Measurements from ENCODE around the gene TTC7B. TPM values are rescaled to one million over a fixed set of nuclear protein-coding genes. Genes with fewer than 3 reads are reported as not detected.

Gene TTC7B
- total RNA-seq, 2 experiments from 2014 or later = 1.2 to 1.3 TPM

- intact Hi-C loops (cut with DNase I, micrococcal nuclease) = no loop called here
- Mint-ChIP-seq H3K9me3 (no peaks in the 10 kb centered on the region), H3K27me3 (no peaks in the 10 kb centered on the region), H3K36me3 (ENCODE audit: low read depth) (no peaks in the 10 kb centered on the region), H3K4me1 (ENCODE audit: low read depth) (peaks cover 5% of the 10 kb centered on the region), H3K27ac (no peak overlapping the region), H3K4me3 (no peak overlapping the region)
- TF ChIP-seq CTCF (IDR thresholded peaks at IDR 0.05) = no peak
- Histone ChIP-seq H3K27me3 (ENCODE audit: control insufficient read depth in 1 of 2, insufficient read depth in 2 of 2, low read length in 2 of 2) (no peaks in the 10 kb centered on the region), H3K4me3 (ENCODE audit: low read length) (no peak overlapping the region), H3K27ac (ENCODE audit: low read depth in 1 of 2, low read length in 2 of 2) (no peak overlapping the region), H3K9me3 (ENCODE audit: control insufficient read depth in 1 of 2, insufficient read depth in 1 of 2, low read length in 2 of 2) (peaks cover 0 to 2% of the 10 kb centered on the region in 2 experiments), H3K4me1 (ENCODE audit: insufficient read depth, low read length) (no peaks in the 10 kb centered on the region), H3K36me3 (ENCODE audit: insufficient read depth, low read length) (no peaks in the 10 kb centered on the region)
- ATAC-seq (ENCODE audit: poor library complexity) = no peak
- no peak for DNase-seq
- POLR2A ChIA-PET = no interaction called here
- CTCF ChIA-PET = no interaction called here
Observed at GRCh38 chr14:90655829-90656228, 160.4 kb downstream of the TTC7B start.

- H3K4me1 Mint-ChIP-seq (ENCODE audit: low read depth) = peaks cover 5% of the 10 kb centered on the region
- no peak overlapping the region for H3K27ac ChIP-seq (ENCODE audit: low read depth in 1 of 2, low read length in 2 of 2)
- intact Hi-C loops (cut with DNase I, micrococcal nuclease) = no loop called here
- H3K27ac Mint-ChIP-seq = no peak overlapping the region
- DNase-seq (no peak), ATAC-seq (ENCODE audit: poor library complexity) (no peak)
- no peaks in the 10 kb centered on the region for H3K36me3 ChIP-seq (ENCODE audit: insufficient read depth, low read length)
- no peak overlapping the region for H3K4me3 ChIP-seq (ENCODE audit: low read length)
- ChIA-PET POLR2A (no interaction called here), CTCF (no interaction called here)
- no peak for TF ChIP-seq CTCF (IDR thresholded peaks at IDR 0.05)
- H3K27me3 ChIP-seq (ENCODE audit: control insufficient read depth in 1 of 2, insufficient read depth in 2 of 2, low read length in 2 of 2) = no peaks in the 10 kb centered on the region
- H3K9me3 Mint-ChIP-seq = no peaks in the 10 kb centered on the region
- no peak overlapping the region for H3K4me3 Mint-ChIP-seq
- H3K4me1 ChIP-seq (ENCODE audit: insufficient read depth, low read length) = no peaks in the 10 kb centered on the region
- H3K36me3 Mint-ChIP-seq (ENCODE audit: low read depth) = no peaks in the 10 kb centered on the region
- no peaks in the 10 kb centered on the region for H3K9me3 ChIP-seq (ENCODE audit: control insufficient read depth in 1 of 2, insufficient read depth in 1 of 2, low read length in 2 of 2)
- no peaks in the 10 kb centered on the region for H3K27me3 Mint-ChIP-seq
Observed at GRCh38 chr14:90654831-90655276, 161.4 kb downstream of the TTC7B start.

GRCh38 chr14:90652626-90653025, 163.6 kb downstream of the TTC7B start:
- POLR2A ChIA-PET = no interaction called here

More at GRCh38 chr14:90652626-90653025, 163.6 kb downstream of the TTC7B start:
- Histone ChIP-seq H3K36me3 (ENCODE audit: insufficient read depth, low read length) (no peaks in the 10 kb centered on the region), H3K4me1 (ENCODE audit: insufficient read depth, low read length) (no peaks in the 10 kb centered on the region), H3K27ac (ENCODE audit: low read depth in 1 of 2, low read length in 2 of 2) (no peak overlapping the region), H3K27me3 (ENCODE audit: control insufficient read depth in 1 of 2, insufficient read depth in 2 of 2, low read length in 2 of 2) (no peaks in the 10 kb centered on the region), H3K4me3 (ENCODE audit: low read length) (no peak overlapping the region), H3K9me3 (ENCODE audit: control insufficient read depth in 1 of 2, insufficient read depth in 1 of 2, low read length in 2 of 2) (no peaks in the 10 kb centered on the region)
- Mint-ChIP-seq H3K27me3 (no peaks in the 10 kb centered on the region), H3K4me1 (ENCODE audit: low read depth) (no peaks in the 10 kb centered on the region), H3K4me3 (no peak overlapping the region), H3K36me3 (ENCODE audit: low read depth) (no peaks in the 10 kb centered on the region), H3K27ac (no peak overlapping the region), H3K9me3 (no peaks in the 10 kb centered on the region)
- CTCF ChIA-PET = interaction anchor here (0.5 kb wide), 1 partner anchor 1981 kb away, joined by 4 read pairs; no protein-coding TSS in a partner anchor
- ATAC-seq (ENCODE audit: poor library complexity) (no peak), DNase-seq (no peak)
- no peak for TF ChIP-seq CTCF (IDR thresholded peaks at IDR 0.05)
- intact Hi-C loops (cut with DNase I, micrococcal nuclease) = no loop called here

Measured in CD4-positive, alpha-beta T cell (primary cell).